Mesodermal cell (in vitro differentiated cells): ENCODE measurements around the gene THRA.
A peak's percentile ranks its signal among the peaks of the same experiment; 100 is the strongest.

Experiments
- H3K27ac ChIP-seq: 2 replicates; pipeline ENCODE4 v1.7.0; 2013; ENCODE audit warnings: mild to moderate bottlenecking, low read depth, low read length, moderate library complexity; ENCODE audit not compliant: severe bottlenecking
- H3K36me3 ChIP-seq: 2 replicates; pipeline ENCODE4 v1.7.1; 2013; ENCODE audit warnings: mild to moderate bottlenecking, low read length, moderate library complexity; ENCODE audit not compliant: control insufficient read depth, insufficient read depth
- H3K4me1 ChIP-seq: one replicate; pipeline ENCODE4 v1.7.1; 2013; ENCODE audit warnings: mild to moderate bottlenecking, low read length; ENCODE audit not compliant: insufficient read depth, control insufficient read depth, poor library complexity, severe bottlenecking
- H3K4me3 ChIP-seq: 2 replicates; pipeline ENCODE4 v1.7.0; 2013; ENCODE audit warnings: low read length, control low read depth, mild to moderate bottlenecking; ENCODE audit not compliant: insufficient read depth, poor library complexity, severe bottlenecking; ENCODE audit errors: extremely low read depth
- H3K9me3 ChIP-seq: 2 replicates; pipeline ENCODE4 v1.7.1; 2013; ENCODE audit warnings: mild to moderate bottlenecking, low read length, moderate library complexity; ENCODE audit not compliant: control insufficient read depth
- WGBS, 2 experiments: methylation state at CpG; one replicate each; pipeline ENCODE4 v1.1.5; 2013; ENCODE audit warnings: missing lambda C conversion rate in 2 of 2; ENCODE audit not compliant: insufficient coverage in 2 of 2; 5-methylcytosine and 5-hydroxymethylcytosine counted together

Gene THRA

GRCh38 chr17:40074871-40075200, 12.1 kb downstream of the THRA start:
- WGBS, 2 experiments = 96 to 97% methylated on average over 6 of the region's 6 CpGs
- H3K4me3 ChIP-seq = no peak overlapping the region
- H3K4me1 ChIP-seq = peaks cover 39% of the 10 kb centered on the region
- H3K9me3 ChIP-seq = no peaks in the 10 kb centered on the region
- peak overlapping the region; percentile 66 for H3K27ac ChIP-seq
- H3K36me3 ChIP-seq = no peaks in the 10 kb centered on the region

- Histone ChIP-seq H3K4me3 (no peak overlapping the region), H3K36me3 (no peaks in the 10 kb centered on the region), H3K9me3 (no peaks in the 10 kb centered on the region), H3K4me1 (peaks cover 33% of the 10 kb centered on the region), H3K27ac (peak overlapping the region; percentile 66)
- 37 to 46% methylated on average over 6 to 9 of the region's 11 CpGs for WGBS, 2 experiments
Measured at GRCh38 chr17:40075201-40075941, 12.6 kb downstream of the THRA start.

- 88 to 94% methylated on average over 8 of the region's 8 CpGs for WGBS, 2 experiments
- Histone ChIP-seq H3K27ac (peak overlapping the region; percentile 16), H3K4me3 (no peak overlapping the region), H3K4me1 (peaks cover 27% of the 10 kb centered on the region), H3K9me3 (no peaks in the 10 kb centered on the region), H3K36me3 (no peaks in the 10 kb centered on the region)
Measured at GRCh38 chr17:40075942-40076498, 13.3 kb downstream of the THRA start.

GRCh38 chr17:40076591-40076990, 13.8 kb downstream of the THRA start:
- 92 to 97% methylated on average over 5 to 6 of the region's 7 CpGs for WGBS, 2 experiments
- Histone ChIP-seq H3K9me3 (no peaks in the 10 kb centered on the region), H3K4me1 (peaks cover 25% of the 10 kb centered on the region), H3K4me3 (no peak overlapping the region), H3K36me3 (no peaks in the 10 kb centered on the region), H3K27ac (no peak overlapping the region)

GRCh38 chr17:40079545-40079944, 16.8 kb downstream of the THRA start:
- H3K4me3 ChIP-seq = no peak overlapping the region
- 96 to 100% methylated on average over 1 to 2 of the region's 3 CpGs for WGBS, 2 experiments

GRCh38 chr17:40084477-40084876, 21.7 kb downstream of the THRA start:
- H3K27ac ChIP-seq = no peak overlapping the region
- H3K36me3 ChIP-seq = peaks cover 26% of the 10 kb centered on the region
- H3K4me3 ChIP-seq = no peak overlapping the region
- no peaks in the 10 kb centered on the region for H3K4me1 ChIP-seq
- 97% methylated on average over 12 to 13 of the region's 14 CpGs for WGBS, 2 experiments
- H3K9me3 ChIP-seq = no peaks in the 10 kb centered on the region

More at GRCh38 chr17:40079545-40079944, 16.8 kb downstream of the THRA start:
- H3K9me3 ChIP-seq = no peaks in the 10 kb centered on the region
- H3K4me1 ChIP-seq = peaks cover 17% of the 10 kb centered on the region
- peaks cover 3% of the 10 kb centered on the region for H3K36me3 ChIP-seq
- H3K27ac ChIP-seq = no peak overlapping the region

- H3K4me3 ChIP-seq = no peak overlapping the region
- H3K36me3 ChIP-seq = peaks cover 31% of the 10 kb centered on the region
- peaks cover 4% of the 10 kb centered on the region for H3K4me1 ChIP-seq
- no peak overlapping the region for H3K27ac ChIP-seq
- no peaks in the 10 kb centered on the region for H3K9me3 ChIP-seq
- 69 to 83% methylated on average over 13 to 16 of the region's 17 CpGs for WGBS, 2 experiments
Measured at GRCh38 chr17:40086150-40087044, 23.6 kb downstream of the THRA start.

GRCh38 chr17:40087049-40087794, 24.5 kb downstream of the THRA start:
- no peak overlapping the region for H3K27ac ChIP-seq
- H3K9me3 ChIP-seq = no peaks in the 10 kb centered on the region
- no peak overlapping the region for H3K4me3 ChIP-seq
- H3K36me3 ChIP-seq = peaks cover 35% of the 10 kb centered on the region
- WGBS, 2 experiments = 73 to 88% methylated on average over 4 to 5 of the region's 6 CpGs
- H3K4me1 ChIP-seq = peaks cover 9% of the 10 kb centered on the region

- Histone ChIP-seq H3K4me3 (no peak overlapping the region), H3K9me3 (no peaks in the 10 kb centered on the region), H3K36me3 (peaks cover 38% of the 10 kb centered on the region), H3K4me1 (peaks cover 18% of the 10 kb centered on the region), H3K27ac (no peak overlapping the region)
- WGBS, 2 experiments = 93 to 94% methylated on average over 27 to 28 of the region's 28 CpGs
Measured at GRCh38 chr17:40087903-40088718, 25.3 kb downstream of the THRA start.
